GM19023 (cell line): ENCODE measurements around the gene DGKB.

Source experiments
- ATAC-seq: cut with Tn5 transposase; IDR thresholded peaks from one replicate; pipeline ENCODE4 v1.9.1; 2021; ENCODE audit warnings: mild to moderate bottlenecking, moderate library complexity; ENCODE audit not compliant: unreplicated experiment

The DGKB gene

DNA sequence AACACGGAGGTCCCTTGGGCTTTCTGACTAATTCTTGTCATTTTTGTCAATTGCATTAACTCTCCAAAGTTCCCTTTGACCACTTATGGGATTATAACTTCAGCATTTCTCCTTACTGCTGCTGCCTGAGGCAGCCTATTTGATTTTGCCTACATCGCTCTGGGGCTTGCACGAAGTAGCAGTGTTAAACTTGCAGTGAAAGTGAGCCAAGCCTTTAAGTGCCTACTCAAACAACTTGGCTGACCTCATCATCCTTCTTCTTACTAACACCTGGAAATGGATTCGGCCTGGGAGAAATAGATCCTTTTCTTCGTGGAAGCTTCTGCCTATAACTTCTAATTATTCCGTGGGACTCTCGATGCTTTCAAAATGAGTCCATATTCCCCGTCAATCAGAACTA, 76.6 kb downstream of the DGKB start:
- no peak for ATAC-seq

DNA sequence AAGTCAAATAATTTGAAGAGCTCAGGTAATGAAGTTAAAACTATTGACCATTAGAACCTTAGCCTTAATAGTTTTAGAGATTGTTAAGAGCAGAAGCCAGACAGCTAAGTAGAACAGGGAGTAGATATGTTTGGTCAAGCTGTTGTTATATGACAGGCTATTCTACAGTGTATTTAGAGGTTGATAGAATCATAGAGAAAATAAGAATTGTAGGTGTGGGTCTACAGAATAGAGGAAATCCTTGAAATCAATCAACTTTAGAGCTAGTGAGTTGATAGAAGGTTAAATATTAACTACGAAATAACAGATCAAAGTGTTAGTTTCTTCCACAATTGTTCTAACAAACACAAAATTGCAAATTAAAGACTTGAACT, 80.1 kb downstream of the DGKB start:
- no peak for ATAC-seq

DNA sequence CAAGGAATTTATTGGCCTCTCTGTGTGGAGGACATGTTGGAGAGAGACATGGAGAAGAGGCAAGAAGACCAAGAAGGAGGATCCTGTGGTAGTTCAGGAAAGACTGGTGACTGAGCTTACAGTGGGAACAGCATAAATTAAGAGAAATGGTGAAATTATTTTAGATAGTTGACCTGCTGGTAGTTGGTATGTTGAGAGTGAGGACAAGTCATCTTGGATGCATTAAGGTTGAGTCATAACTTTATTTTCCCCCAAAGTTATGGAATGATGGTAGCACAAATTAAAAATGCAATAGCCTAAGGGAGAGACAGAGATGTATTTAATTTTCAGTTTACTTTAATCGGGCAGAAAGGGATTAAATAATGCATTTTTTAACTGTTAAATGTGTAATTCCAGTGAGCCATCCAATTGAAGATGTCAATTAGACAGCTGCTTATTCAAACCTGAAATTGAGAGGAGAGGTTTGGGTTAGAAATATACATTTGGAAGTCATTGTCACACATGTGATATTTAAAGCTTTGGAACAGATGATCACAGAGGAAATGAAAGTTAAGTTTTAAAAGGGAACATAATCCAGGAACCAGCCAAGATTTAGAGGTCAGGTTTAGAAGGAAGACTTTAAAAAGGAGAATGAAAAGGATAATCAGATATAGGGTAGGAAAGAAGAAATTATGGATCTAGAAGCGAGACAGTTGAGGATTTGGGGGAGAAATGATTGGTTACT, 80.6 kb downstream of the DGKB start:
- no peak for ATAC-seq

DNA sequence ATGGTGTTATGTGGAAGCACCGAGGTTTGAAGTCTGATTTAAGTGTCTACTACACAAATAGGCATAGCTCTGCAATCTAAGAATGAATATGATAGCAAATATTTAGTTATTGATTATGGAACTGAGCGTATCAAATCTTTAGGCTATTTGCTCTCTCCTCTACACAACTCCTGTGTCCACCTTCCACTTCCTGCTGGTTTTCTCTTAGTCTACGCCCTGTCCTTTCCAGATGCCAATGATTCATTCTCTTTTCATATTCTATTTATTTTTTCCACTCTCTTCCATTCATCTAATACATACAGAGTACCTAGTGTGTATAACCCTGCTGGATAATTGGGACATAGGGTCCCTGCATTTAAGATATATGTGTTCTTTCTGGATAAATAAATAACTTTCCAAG, 83.7 kb downstream of the DGKB start:
- ATAC-seq, result no peak

DNA sequence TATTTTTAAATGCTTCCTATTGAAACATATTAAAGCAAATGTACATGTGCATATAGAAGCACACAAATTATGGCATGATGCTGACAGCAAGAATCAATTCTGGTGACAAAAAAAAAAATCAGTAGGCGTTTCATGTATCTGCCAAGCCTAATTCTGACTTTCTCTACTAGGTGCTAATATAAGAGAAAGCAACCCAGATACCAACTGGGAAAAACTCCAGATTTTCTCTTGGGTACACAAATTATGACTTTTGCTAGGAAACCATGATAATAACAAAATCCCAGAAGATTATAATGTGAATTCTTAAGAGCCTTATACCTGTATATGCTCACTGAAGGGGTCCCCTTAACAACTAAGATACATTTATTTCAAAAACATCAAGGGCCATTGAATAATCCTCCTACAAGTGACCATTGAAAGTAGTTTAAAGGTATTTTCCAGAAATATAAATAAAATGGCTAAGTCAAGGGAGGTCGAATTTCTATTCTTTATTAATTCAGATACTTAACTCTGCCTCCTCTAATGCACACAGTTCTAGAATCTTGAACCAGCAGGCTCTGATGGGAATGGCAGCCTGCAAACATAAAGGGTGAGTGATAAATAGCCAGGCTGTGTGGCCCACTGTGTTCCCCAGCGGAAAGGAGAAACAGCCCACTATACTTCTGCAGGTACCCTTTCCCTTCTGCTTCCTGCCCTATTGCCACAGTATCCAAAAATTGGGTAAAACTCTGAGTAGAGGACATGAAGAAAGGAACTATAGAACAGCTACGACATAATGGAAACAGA, 84.5 kb downstream of the DGKB start:
- no peak for ATAC-seq

DNA sequence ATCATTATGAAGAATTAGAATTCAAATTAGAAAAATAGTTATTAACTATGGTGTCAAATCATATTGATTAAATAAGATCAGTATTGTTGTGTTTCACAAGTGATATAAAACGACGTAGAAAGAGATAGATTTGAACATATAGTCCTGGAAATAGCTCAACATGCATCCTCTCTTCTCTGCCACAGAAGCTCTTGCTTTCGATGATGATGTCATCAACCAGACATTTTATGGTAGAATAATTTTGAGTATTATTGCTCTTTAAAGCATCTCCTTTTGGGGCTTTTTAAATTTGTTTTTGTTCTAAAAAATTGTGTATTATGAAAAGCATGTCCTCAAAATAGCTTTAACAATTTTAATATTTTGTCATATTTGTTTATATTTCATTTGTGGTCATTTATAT, 95.0 kb downstream of the DGKB start:
- ATAC-seq, result no peak

DNA sequence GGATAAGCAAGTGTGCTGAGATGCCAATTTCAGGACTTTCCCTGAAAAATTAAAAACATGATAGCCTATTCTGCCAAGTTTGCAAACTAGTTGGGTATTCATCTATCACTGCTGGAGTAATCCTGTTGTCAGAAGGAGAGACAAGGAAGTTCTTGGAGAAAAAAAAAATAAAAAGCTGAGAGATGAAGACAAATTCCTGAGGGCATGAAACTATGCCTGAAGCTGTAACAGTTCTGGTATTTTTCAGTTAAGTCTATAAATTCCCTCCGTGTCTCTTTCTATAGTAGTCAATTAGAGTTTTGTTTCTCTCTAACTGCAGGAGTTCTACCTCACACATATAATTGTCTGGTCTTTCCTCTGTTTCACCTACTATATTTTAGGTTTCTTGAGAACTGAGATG, 95.7 kb downstream of the DGKB start:
- ATAC-seq, result no peak

DNA sequence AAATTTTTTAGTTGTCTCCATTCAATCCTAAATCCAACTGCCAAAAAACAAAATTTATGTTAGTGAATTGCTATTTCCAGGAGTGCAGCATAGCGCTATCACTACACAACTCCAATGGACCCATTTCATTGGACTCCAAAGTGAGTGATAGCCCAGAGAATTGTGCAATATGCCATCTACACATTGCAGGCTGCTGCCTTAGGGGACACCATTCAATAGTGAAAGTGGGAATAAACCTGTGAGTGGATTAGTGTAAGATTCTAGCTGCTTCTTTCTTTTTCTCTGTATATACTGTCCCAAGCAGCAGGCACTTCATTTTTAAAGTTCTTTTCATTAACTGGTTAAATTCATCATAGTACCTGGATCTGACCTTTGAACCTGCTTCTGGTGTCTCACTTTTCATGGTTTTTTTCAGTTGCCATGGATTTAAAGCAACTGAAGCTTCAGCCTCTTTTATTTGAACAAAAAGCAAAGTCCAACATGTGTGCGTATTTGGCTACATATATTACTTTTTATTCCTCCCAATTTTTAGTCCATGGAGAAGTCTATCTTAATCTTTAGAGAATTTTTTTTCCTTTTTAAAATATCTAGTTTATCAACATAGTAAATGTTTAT, 97.3 kb downstream of the DGKB start:
- ATAC-seq, result no peak

DNA sequence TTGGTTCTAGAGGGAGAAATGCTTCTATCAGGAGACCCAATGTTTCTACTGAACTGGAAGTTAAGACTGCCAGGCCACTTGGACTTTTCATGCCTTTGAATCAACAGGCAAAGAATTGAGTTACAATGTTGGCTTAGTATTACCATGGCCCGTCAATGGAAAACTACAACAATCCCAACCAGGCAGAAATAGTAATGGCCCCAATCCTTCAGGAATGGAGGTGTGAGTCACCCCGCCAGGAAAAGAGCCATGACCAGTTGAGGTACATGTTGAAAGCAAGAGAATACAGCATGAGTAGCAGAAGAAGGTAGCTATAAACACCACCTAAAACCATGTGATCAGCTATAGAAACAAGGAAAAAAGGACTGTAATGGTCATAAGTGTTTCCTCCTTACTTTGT, 101.9 kb downstream of the DGKB start:
- no peak for ATAC-seq

DNA sequence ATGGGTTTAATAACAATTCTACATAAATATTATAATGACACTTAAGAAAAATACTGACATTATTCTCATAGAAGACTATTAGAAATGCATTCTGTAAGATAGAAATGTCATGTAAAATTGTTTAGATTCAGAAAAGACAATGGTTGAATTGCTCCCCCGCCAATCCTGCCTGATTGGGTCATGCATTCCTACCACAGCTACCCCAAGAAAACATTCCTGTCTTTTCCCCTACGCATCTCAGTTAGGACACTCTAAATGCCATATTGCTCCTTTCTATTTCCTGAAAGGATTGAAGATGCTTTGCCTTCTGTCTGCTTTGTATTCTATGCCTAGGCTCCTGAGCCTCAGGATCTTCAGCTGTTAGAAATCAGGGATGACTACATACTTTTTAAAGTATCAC, 109.4 kb downstream of the DGKB start:
- ATAC-seq, result no peak

DNA sequence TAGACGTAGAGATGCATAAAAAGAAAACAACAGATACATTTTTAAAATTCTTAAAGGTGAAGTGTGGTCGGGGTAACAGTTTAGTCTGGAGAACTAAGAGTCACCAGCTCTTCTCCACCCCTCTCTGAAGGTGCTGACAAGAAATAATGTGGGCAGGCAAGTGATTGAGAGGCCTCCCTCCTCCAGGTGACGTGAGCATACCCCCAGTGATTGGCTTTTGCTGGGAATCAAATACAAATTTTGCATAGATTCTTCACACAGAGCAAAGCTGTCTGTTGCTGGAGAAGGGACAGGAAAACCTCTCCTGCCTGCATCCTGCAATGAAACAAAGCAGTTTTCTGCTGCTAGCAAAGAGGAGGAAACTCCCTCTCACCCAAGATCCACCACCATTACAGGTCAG, 115.0 kb downstream of the DGKB start:
- ATAC-seq, result no peak

DNA sequence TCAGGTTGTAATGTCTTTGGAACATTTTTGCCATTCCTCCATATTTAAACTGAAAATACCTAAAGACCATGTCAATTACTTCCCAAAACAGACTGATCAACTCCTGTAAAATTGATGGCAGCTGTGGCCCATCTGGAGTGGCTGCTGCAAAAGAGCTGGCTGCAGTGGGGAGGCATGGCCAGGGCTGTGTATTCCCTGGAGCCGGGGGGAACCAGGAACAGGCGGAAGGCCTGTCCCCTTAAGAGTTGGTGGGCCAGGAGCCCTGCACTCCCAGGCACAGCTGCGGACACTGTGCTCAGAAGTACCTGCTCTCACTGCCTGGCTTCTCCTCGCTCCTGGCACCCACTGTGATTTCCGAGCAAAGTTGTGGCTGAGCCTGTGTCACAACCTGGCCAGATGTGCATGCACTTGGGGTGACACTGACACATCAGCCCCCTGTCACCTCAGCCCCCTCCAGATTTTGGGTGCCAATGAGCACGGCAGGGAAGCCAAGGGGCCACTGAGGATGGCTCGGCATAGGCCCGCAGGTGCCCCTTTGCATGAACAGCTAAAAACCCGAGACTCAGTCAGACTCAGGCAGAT, 116.1 kb downstream of the DGKB start:
- ATAC-seq, result no peak

DNA sequence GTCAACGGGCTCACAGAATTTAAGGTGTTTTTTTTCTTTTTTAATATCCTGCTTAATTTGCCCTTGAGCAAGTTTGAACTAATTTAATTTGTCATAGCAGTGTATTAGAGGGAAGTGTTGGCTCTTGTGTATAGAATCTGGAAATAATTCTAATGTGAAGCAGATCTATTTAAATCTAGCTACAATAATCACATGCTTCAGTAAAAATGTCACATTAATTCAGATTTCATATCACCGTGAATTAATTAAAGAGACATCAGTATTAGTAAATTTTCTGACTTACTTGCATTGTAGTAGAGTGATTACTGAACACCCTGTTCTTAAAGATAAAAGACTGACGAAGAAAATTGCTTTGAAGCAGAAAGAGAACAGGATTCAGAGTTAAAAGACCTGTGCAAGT, 124.7 kb downstream of the DGKB start:
- ATAC-seq, result no peak

DNA sequence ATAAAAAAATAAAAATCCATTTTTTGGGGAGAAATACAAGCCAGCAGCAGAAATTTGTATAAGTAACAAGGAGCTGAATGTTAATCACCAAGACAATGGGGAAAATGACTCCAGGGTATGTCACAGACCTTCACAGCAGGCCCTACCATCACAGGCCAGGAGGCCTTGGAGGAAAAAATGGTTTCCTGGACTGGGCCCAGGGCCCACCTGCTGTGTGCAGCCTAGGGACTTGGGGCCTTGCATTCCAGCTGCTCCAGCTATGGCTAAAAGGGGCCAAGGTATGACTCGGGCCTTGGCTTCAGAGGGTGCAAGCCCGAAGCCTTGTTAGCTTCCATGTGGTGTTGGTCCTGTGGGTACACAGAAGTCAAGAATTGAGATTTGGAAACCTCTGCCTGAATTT, 126.3 kb downstream of the DGKB start:
- no peak for ATAC-seq

DNA sequence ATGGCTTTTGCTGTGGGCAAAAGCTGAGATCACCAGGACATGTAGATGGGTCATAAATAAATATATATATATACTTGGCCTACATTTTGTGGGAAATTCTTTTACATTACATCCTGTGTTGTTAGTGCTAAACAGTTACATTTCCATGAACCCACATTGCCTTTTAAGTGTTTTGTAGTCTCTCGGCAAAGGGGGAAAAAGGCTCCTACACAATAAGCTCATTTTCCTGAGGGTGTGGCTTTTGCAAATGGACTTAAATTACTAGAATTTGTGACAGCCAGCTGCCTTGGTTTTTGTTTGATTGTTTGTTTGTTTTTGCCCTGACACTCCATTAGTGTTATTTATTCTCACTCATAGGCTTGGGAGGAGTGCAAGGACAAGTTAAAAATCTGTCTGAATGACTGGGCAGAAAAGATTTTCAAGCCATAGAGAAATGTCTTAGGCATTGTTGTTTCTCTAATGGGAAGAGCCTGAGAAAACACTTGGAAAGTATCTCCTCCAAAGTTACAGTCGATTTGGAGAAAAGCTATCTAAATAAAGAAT, 128.8 kb downstream of the DGKB start:
- no peak for ATAC-seq

DNA sequence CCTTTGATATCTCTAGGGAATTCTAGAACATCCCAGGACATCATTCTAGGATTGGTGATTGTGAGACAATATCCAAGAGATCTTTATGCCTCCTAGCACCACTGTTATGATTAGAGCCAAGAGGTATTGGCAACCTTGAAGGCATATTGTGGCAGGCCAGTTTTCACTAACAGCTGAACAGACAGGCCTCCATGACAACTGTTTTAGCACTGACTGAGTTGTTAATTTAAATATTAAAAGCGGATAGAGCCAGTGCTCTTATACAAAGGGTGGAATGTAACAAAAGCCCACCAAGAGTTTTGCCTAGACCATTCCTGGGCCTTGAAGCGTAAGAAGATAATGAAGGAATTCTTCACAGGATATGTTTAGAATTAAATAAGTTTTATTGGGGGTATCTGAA, 131.9 kb downstream of the DGKB start:
- ATAC-seq, result no peak

DNA sequence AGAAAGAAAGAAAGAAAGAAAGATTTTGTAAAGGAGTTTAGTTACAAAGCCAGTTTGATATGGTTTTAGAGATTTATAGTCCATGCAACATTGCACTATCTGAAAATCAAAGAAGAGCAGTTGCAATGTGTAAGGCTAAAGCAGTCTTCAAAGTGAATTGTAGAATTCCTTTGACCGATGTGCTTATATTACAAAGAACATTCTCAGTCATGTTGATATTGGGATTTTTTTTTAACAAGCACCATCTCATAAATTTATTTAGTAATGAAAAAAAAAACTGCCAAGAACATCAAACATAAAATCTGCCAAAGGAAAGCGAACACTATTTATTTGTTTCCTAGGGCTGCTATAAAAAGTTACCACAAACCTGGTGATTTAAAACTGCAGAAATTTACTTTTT, 133.3 kb downstream of the DGKB start:
- ATAC-seq, result no peak

DNA sequence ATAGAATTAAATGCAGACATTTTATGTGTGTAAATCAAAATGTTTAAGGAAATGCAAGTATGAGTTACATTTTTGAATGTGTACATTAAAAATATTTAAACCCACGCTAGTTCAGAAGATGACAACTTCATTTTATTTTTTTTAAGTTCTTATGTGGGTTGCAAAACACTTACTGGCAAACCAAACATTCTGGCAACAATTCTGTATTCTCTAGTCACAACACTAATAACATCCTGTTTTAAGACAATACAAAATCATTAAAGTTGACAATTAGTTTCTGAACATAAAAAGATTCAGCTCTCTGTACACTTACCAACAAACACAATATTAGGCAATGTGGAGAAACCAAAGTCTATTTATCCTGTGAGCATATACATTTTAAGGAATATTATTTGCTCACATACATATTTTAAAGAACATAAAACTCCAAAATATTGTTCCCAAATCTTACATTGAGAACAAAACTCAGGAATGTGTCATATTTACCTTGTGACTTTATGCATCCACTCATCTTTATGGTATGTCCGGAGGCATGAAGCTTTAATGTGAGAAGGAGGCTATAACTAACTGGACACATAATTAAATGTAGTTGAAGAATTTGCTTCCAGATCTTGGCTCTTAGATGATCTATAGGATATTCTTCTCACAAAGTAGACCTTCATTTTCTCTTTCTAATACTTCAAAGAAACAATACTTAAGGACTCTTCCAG, 134.7 kb downstream of the DGKB start:
- ATAC-seq, result no peak

DNA sequence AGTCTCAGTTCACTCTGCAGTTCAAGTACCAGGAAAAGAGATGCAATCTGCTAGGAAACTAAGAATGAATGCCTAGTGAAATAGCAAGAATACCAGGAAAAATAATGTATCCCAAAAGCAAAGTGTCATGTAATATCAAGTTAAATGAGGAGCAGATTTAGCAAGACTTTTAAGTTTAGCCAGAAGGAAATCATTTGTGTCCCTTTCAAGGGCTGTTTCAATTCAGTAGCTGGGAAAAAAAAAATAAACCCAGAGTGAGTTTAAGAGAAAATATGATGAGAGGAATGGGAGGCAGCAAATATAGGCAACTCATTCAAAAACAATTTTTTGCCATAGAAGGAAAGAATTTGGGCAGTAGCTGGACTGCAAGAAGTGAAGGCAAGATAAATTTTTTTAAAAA, 135.8 kb downstream of the DGKB start:
- no peak for ATAC-seq

DNA sequence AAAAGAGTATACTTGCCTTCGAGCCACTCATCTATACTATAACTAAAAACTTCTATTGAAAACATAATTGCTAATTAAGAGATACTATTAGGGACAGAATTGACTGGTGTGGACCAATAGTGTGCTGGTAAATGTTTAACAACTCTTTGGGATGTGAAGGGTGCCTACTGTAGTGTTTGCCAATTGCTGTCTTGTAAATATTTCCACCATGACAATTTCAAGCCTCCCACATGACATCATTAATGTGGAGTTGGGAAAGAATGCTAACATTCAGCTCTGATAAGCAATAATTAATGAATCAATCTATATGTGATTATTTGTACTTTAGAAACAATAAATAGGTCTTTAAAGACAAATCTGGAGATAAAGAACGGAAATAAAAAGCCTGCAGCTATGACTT, 136.8 kb downstream of the DGKB start:
- no peak for ATAC-seq

DNA sequence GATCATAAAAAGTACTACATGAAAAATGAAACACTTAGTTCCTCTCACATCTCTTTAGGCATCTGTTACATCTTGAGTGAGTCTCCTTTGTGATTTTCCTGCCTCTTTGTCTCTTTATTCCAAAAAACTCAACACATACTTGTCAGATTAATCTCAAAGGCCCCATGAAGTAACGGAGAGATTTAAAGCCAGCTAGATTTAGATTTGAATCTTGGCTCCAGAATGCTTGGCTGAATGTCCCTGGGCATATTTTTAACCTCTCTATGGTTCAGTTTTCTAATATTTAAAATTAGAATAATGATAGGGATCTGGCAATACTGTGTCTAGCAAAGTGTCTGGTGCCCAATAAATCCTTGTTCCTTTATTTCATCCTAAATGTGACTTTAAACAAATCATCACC, 140.0 kb downstream of the DGKB start:
- ATAC-seq, result no peak
